Bronchial epithelial cell (primary cell): ENCODE measurements around the gene CEMIP2. TPM values are rescaled to one million over a fixed set of nuclear protein-coding genes. Genes with fewer than 3 reads are reported as not detected.

Experiments
- DNase-seq: peaks from one replicate; pipeline ENCODE4 v3.0.0-alpha.2; 2010; ENCODE audit warnings: low read depth
- FAIRE-seq: peaks from 2 replicates; lab custom pipeline; 2011; peaks lifted over from hg19 to GRCh38; lab: Jason Lieb, UNC
- H3K27me3 ChIP-seq: 2 replicates; pipeline ENCODE4 v1.5.1; 2011; ENCODE audit warnings: low read length; ENCODE audit not compliant: control insufficient read depth, insufficient read depth
- H3K36me3 ChIP-seq: 2 replicates; pipeline ENCODE4 v1.5.1; 2011; ENCODE audit warnings: low read length; ENCODE audit not compliant: control insufficient read depth, insufficient read depth
- H3K4me3 ChIP-seq: 2 replicates; pipeline ENCODE4 v1.5.1; 2011; ENCODE audit warnings: mild to moderate bottlenecking, low read depth, low read length, control low read depth
- CTCF ChIP-seq: IDR thresholded peaks from 2 replicates; pipeline ENCODE4 v1.5.1; 2011; ENCODE audit warnings: mild to moderate bottlenecking, moderate library complexity, low read length, control low read depth, inconsistent platforms; ENCODE audit not compliant: insufficient read depth, severe bottlenecking
- total RNA-seq: library from RNA; depleted of rRNA; stranded (reverse); fragments of >200 nt; gene quantifications from 2 replicates; pipeline ENCODE4 v1.2.1, GENCODE V29; 2014

CEMIP2 gene
- total RNA-seq, 1 donor from 2014 or later: 37.6 TPM

GRCh38 chr9:71760901-71761300 lies 7.4 kb downstream of the CEMIP2 start:
- DNase-seq (no peak), FAIRE-seq (no peak)
- H3K36me3 ChIP-seq: no peaks in the 10 kb centered on the region
- H3K4me3 ChIP-seq: no peak overlapping the region
- H3K27me3 ChIP-seq: no peaks in the 10 kb centered on the region
- no peak for TF ChIP-seq CTCF

- Histone ChIP-seq H3K27me3 (no peaks in the 10 kb centered on the region), H3K4me3 (no peak overlapping the region), H3K36me3 (no peaks in the 10 kb centered on the region)
- DNase-seq (peak; percentile 87), FAIRE-seq (no peak)
- no peak for TF ChIP-seq CTCF
Measured at GRCh38 chr9:71758785-71759184, 9.5 kb downstream of the CEMIP2 start.

- Histone ChIP-seq H3K36me3 (no peaks in the 10 kb centered on the region), H3K4me3 (no peak overlapping the region), H3K27me3 (no peaks in the 10 kb centered on the region)
- no peak for DNase-seq
- FAIRE-seq: no peak
- TF ChIP-seq CTCF: no peak
Measured at GRCh38 chr9:71758277-71758676, 10.0 kb downstream of the CEMIP2 start.

GRCh38 chr9:71756753-71757152 lies 11.6 kb downstream of the CEMIP2 start:
- DNase-seq (no peak), FAIRE-seq (no peak)
- Histone ChIP-seq H3K4me3 (no peak overlapping the region), H3K27me3 (no peaks in the 10 kb centered on the region), H3K36me3 (no peaks in the 10 kb centered on the region)
- TF ChIP-seq CTCF: no peak

GRCh38 chr9:71755869-71756268 lies 12.4 kb downstream of the CEMIP2 start:
- H3K27me3 ChIP-seq: no peaks in the 10 kb centered on the region
- H3K4me3 ChIP-seq: no peak overlapping the region
- no peak for FAIRE-seq
- no peak for TF ChIP-seq CTCF
- no peaks in the 10 kb centered on the region for H3K36me3 ChIP-seq
- DNase-seq: no peak

GRCh38 chr9:71755230-71755629 lies 13.1 kb downstream of the CEMIP2 start:
- TF ChIP-seq CTCF: no peak
- FAIRE-seq: no peak
- H3K36me3 ChIP-seq: no peaks in the 10 kb centered on the region
- H3K4me3 ChIP-seq: no peak overlapping the region
- DNase-seq: no peak
- no peaks in the 10 kb centered on the region for H3K27me3 ChIP-seq
